Ovary (tissue), 9 donors: Measurements from ENCODE around the gene C11orf97. TPM values are rescaled to one million over a fixed set of nuclear protein-coding genes. Genes with fewer than 3 reads are reported as not detected.
A peak's percentile ranks its signal among the peaks of the same experiment; 100 is the strongest.

ENCODE experiments used
- DNase-seq, 5 donors: peaks; one replicate each; pipeline ENCODE4 v3.0.0-alpha.2; 2019 to 2020
- H3K27ac ChIP-seq, 2 donors: fragments of 200-600 bp; one replicate each; pipeline versions ENCODE4 v1.5.1 to v1.8.0; 2019 to 2022
- H3K27me3 ChIP-seq: fragments of 200-600 bp; one replicate; pipeline ENCODE4 v1.8.0; 2022
- H3K36me3 ChIP-seq: fragments of 200-600 bp; sonication (generic); one replicate; pipeline ENCODE4 v1.5.1; 2019
- H3K4me1 ChIP-seq: one replicate; pipeline ENCODE4 v1.8.1; 2013; ENCODE audit warnings: mild to moderate bottlenecking, moderate library complexity; ENCODE audit not compliant: insufficient read depth
- H3K4me3 ChIP-seq: fragments of 200-600 bp; sonication (generic); one replicate; pipeline ENCODE4 v1.5.1; 2017
- H3K9me3 ChIP-seq, 2 donors: fragments of 200-600 bp in 1 of 2; sonication (generic) in 1 of 2; one replicate each; pipeline versions ENCODE4 v1.5.1 to v1.8.1; 2013 to 2019; ENCODE audit warnings: mild to moderate bottlenecking in 1 of 2, moderate library complexity in 1 of 2
- EP300 ChIP-seq: sonication (generic); formaldehyde crosslinking; IDR thresholded peaks from one replicate; pipeline ENCODE4 v1.6.1; 2017; ENCODE audit warnings: antibody characterized with exemption
- POLR2A ChIP-seq: fragments of 450-650 bp; IDR thresholded peaks from one replicate; pipeline ENCODE4 v1.6.1; 2017; ENCODE audit warnings: antibody characterized with exemption, mild to moderate bottlenecking, moderate library complexity
- WGBS, 3 donors: extraction: QIAGEN DNeasy Blood & Tissue Kit in 1 of 3; methylation state at CpG; one replicate each; pipeline versions ENCODE4 v1.1.5 to v1.1.7; 2013 to 2017; 5-methylcytosine and 5-hydroxymethylcytosine counted together
- intact Hi-C, 4 donors: fragments of 100-400 bp; cut with DNase I; formaldehyde crosslinking; loops; one replicate each; pipeline versions ENCODE4 v1.11.0 to v1.15.1; 2022 to 2023
- polyA plus RNA-seq, 2 donors: library from polyadenylated mRNA; stranded (reverse); fragments of 200-250 nt in 1 of 2; fragments of 350-450 nt in 1 of 2; fragmentation: Illumina TruSeq in 1 of 2; extraction: RNeasy Lipid Tissue Mini Kit (QIAGEN cat#74804) in 1 of 2; gene quantifications; one replicate each; pipeline ENCODE4 v1.2.3, GENCODE V29; 2013 to 2014
- total RNA-seq, 7 donors: library from RNA; depleted of rRNA in 2 of 7; stranded (reverse); fragments of >200 nt in 2 of 7; fragmentation: NEBNext Ultra II Directional in 3 of 7; extraction: Animal tissue kit (Norgen Biotek cat#: 25700) in 3 of 7; gene quantifications; one replicate each; pipeline versions ENCODE4 v1.1.0 to v1.2.4, GENCODE V29; 2016 to 2023
- TF ChIP-seq, protein P1 (sequence below), 3 donors: fragments of 450-650 bp in 2 of 3; fragments of 200-600 bp in 1 of 3; IDR thresholded peaks; one replicate each; pipeline versions ENCODE4 v1.5.1 to v1.8.0; 2016 to 2022; ENCODE audit warnings: antibody characterized with exemption in 3 of 3, mild to moderate bottlenecking in 1 of 3
- donor health status: DM: no; HTN: no; CAD: no; lungs with moderate emphysema.
- donor health status: DM: no; HTN: no; CAD: no.
- donor health status: Bipolar disorder and iron deficiency.
- donor health status: DM: yes; HTN: yes; CAD: no.
- donor health status: DM: no; HTN: no; CAD: no.
- donor health status: DM: yes; HTN: yes; CAD: no.

Gene C11orf97
- total and polyA plus RNA-seq, 9 donors = 0.35 to 14.0 (median 0.39) TPM; not detected in 5

DNA sequence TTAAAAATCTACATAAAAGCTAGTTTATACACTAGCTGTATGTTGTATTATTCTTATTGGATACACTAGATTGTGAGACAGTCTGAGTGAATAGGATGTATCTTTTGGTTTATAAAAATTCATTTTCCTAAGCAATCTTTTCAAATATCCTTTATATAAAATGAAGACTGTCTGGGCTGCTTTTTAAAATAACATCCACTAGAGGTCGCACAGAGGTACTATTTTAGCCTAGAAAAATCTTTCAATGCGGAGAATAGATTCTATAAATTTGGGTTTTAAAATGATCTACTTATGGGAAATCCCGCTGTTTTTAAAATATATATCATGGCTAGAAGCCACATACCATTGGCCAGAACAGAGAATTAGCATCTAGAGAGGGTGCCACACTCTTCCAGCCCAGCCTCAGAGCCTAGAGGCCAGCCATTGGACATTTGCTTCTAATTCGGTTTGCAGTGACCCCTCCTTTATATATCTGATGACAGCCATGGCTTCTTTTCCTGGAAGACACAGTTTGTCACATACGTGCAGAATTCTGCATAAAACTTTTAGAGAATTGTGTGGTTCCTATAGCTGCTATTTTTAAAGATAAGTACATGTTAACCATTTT lies 7.3 kb downstream of the C11orf97 start:
- TF ChIP-seq POLR2A (no peak), EP300 (no peak)
- TF ChIP-seq, protein P1, sequence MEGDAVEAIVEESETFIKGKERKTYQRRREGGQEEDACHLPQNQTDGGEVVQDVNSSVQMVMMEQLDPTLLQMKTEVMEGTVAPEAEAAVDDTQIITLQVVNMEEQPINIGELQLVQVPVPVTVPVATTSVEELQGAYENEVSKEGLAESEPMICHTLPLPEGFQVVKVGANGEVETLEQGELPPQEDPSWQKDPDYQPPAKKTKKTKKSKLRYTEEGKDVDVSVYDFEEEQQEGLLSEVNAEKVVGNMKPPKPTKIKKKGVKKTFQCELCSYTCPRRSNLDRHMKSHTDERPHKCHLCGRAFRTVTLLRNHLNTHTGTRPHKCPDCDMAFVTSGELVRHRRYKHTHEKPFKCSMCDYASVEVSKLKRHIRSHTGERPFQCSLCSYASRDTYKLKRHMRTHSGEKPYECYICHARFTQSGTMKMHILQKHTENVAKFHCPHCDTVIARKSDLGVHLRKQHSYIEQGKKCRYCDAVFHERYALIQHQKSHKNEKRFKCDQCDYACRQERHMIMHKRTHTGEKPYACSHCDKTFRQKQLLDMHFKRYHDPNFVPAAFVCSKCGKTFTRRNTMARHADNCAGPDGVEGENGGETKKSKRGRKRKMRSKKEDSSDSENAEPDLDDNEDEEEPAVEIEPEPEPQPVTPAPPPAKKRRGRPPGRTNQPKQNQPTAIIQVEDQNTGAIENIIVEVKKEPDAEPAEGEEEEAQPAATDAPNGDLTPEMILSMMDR (IDR thresholded peaks at IDR 0.05) = peak; percentile 27 to 61 (median 37)
- H3K4me3 ChIP-seq = no peak overlapping the region
- no peaks in the 10 kb centered on the region for H3K9me3 ChIP-seq
- no peak overlapping the region for H3K27ac ChIP-seq
- no peaks in the 10 kb centered on the region for H3K27me3 ChIP-seq
- WGBS, 3 donors = 3 to 21% (median 9%) methylated on average over 5 of the region's 5 CpGs
- DNase-seq = no peak
- intact Hi-C loops = loop anchor here in 2 of 4 donors (5.0 to 10.0 kb wide), 2 partner anchors 83 to 375 kb away; no protein-coding TSS in a partner anchor
- no peaks in the 10 kb centered on the region for H3K4me1 ChIP-seq
- no peaks in the 10 kb centered on the region for H3K36me3 ChIP-seq

DNA sequence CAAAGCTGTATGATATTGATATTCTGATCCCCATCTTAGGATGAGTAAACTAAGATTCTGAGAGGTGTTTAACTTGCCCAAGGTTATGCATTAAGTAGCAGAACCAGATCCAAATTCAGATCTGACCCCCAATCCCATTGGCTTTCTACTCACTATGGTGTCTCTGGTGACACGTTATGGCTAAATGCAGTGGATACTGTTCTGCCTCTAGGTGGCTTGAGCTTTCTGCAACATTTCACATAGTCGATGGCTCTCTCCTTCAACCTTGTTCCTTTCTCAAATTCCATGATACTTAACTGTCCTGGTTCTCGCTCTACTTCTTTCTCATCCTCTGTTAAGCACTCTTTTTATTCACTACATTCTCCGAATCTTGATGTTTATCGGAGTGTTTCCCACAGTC lies 9.4 kb downstream of the C11orf97 start:
- no peaks in the 10 kb centered on the region for H3K27me3 ChIP-seq
- no peak overlapping the region for H3K4me3 ChIP-seq
- TF ChIP-seq, protein P1 (IDR thresholded peaks at IDR 0.05) = no peak
- TF ChIP-seq EP300 (no peak), POLR2A (no peak)
- DNase-seq = no peak
- intact Hi-C loops = loop anchor here in 2 of 4 donors (5.0 to 10.0 kb wide), 2 partner anchors 81 to 373 kb away; no protein-coding TSS in a partner anchor
- WGBS, 3 donors = 45 to 68% (median 68%) methylated on average over 5 of the region's 5 CpGs
- H3K27ac ChIP-seq = no peak overlapping the region
- H3K9me3 ChIP-seq = no peaks in the 10 kb centered on the region
- H3K4me1 ChIP-seq = no peaks in the 10 kb centered on the region
- no peaks in the 10 kb centered on the region for H3K36me3 ChIP-seq

DNA sequence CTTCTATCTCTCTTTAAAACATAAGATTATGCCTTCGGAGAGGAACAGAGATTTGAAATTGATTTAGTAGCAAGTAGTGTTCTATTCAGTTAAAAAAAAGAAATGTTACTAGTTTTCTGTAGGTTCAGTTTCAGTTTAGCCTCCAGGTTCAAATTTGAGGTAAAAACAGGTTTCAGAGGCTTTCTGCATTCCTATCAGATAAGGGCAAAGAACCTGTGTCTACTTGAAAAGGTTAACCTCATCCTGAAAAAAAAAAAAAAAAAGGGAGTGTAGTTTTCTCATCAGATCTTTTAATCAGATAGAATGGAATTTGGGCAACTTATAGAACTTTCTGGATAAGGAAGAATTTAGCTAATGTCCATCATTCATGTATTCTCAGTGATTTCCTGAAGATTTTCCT lies 12.1 kb downstream of the C11orf97 start:
- Histone ChIP-seq H3K36me3 (no peaks in the 10 kb centered on the region), H3K9me3 (no peaks in the 10 kb centered on the region), H3K27ac (no peak overlapping the region), H3K4me3 (no peak overlapping the region), H3K4me1 (no peaks in the 10 kb centered on the region), H3K27me3 (no peaks in the 10 kb centered on the region)
- intact Hi-C loops = loop anchor here in 2 of 4 donors (5.0 to 10.0 kb wide), 2 partner anchors 78 to 370 kb away; no protein-coding TSS in a partner anchor
- WGBS, 3 donors = 82 to 85% (median 84%) methylated on average over 1 of the region's 1 CpG
- TF ChIP-seq EP300 (no peak), POLR2A (no peak)
- TF ChIP-seq, protein P1 (IDR thresholded peaks at IDR 0.05) = no peak
- no peak for DNase-seq

DNA sequence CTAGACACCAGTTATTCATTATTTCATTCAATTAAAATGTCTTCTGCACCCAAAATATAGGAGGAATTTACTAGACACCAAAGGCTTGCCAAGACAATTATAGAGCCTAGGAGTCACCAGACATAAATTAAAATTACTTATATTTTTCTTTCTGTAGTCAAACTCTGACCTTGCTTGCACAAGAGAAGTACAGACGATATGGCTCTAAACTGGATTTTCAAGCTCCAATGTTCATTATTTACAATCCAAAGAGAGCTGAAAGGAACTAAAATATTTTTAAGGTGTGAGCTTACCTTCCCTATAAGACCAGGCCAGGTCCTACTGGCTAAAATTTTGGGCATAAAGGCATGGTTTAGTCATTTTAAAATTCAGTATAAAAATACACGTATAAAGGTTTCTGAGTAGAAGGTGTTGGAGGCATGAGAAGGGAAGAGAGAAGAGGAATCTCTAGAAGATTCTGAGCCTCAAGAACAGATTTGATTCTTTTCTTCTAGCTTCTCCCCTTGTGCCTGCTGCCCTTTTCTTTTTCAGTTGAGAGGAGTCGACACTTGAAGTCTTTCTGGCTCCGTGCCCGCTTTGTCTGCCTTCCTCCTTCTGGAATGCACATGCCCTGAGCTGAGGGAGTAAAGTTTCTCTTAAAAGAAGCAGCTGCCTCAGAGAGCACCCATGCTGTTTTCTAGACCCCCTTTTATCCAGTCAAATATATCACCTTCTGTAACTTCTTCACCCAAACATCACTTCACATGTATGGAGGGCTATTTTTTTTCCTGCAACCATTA lies 13.5 kb downstream of the C11orf97 start:
- TF ChIP-seq, protein P1 (IDR thresholded peaks at IDR 0.05) = no peak
- TF ChIP-seq POLR2A (no peak), EP300 (no peak)
- intact Hi-C loops = loop anchor here in 1 of 4 donors (10.0 kb wide), 1 partner anchor 369 kb away; no protein-coding TSS in a partner anchor
- WGBS, 3 donors = 26 to 33% (median 29%) methylated on average over 5 of the region's 5 CpGs
- DNase-seq = peak; percentile 22 to 60 (median 55)
- no peaks in the 10 kb centered on the region for H3K4me1 ChIP-seq
- no peaks in the 10 kb centered on the region for H3K9me3 ChIP-seq
- no peaks in the 10 kb centered on the region for H3K27me3 ChIP-seq
- H3K27ac ChIP-seq = no peak overlapping the region
- no peak overlapping the region for H3K4me3 ChIP-seq
- H3K36me3 ChIP-seq = no peaks in the 10 kb centered on the region
